ENCODE measurements around the gene SELENOW. TPM values are rescaled to one million over a fixed set of nuclear protein-coding genes. Genes with fewer than 3 reads are reported as not detected.

Gene SELENOW
- total RNA-seq = 100 to 1,000 TPM; 474 to 751 (median 653) TPM

- intact Hi-C loops (cut with DNase I; ENCODE audit: low total_unique reads) (no loop called here), in situ Hi-C loops (cut with MboI; ENCODE audit: low pct_ligation_motif_present in 1 of 4, low pct_unique_long_range_greater_than_20kb in 1 of 4, low sequenced_read_pairs in 3 of 4) (no loop called here)
- H3K4me1 ChIP-seq = peaks cover 14 to 58% (median 40%) of the 10 kb centered on the region in 4 donors
These were observed at the start of gene SELENOW for GRCh38 chr19:47778049-47778953. TSS of gene SELENOW (plus strand) at chr19:47778703. CDS start at chr19:47778786, 83 bp downstream.

GRCh38 chr19:47729468-47729798 lies 49.1 kb upstream of the SELENOW start:
- DNase-seq = peak; percentile 45
- WGBS, 2 donors (ENCODE audit: low coverage in 1 of 2) = 12% methylated on average over 9 of the region's 9 CpGs; no CpG with 5 or more reads in 1 of the 2 donors
- in situ Hi-C loops (cut with MboI; ENCODE audit: low pct_ligation_motif_present in 1 of 4, low pct_unique_long_range_greater_than_20kb in 1 of 4, low sequenced_read_pairs in 3 of 4) = no loop called here

More at GRCh38 chr19:47778049-47778953, at the start of gene SELENOW:
- H3K27ac ChIP-seq = peak within 1 kb of the TSS; percentile 95 to 99 (median 96)
- no peaks in the 10 kb centered on the region for H3K9me3 ChIP-seq
- no peaks in the 10 kb centered on the region for H3K27me3 ChIP-seq
- peaks cover 0 to 11% (median 0%) of the 10 kb centered on the region in 4 donors for H3K36me3 ChIP-seq
- peak within 1 kb of the TSS; percentile 76 to 95 (median 88) for H3K4me3 ChIP-seq
- 1% methylated on average over 53 of the region's 65 CpGs; no CpG with 5 or more reads in 1 of the 2 donors for WGBS, 2 donors (ENCODE audit: low coverage in 1 of 2)
- TF ChIP-seq, protein P1, sequence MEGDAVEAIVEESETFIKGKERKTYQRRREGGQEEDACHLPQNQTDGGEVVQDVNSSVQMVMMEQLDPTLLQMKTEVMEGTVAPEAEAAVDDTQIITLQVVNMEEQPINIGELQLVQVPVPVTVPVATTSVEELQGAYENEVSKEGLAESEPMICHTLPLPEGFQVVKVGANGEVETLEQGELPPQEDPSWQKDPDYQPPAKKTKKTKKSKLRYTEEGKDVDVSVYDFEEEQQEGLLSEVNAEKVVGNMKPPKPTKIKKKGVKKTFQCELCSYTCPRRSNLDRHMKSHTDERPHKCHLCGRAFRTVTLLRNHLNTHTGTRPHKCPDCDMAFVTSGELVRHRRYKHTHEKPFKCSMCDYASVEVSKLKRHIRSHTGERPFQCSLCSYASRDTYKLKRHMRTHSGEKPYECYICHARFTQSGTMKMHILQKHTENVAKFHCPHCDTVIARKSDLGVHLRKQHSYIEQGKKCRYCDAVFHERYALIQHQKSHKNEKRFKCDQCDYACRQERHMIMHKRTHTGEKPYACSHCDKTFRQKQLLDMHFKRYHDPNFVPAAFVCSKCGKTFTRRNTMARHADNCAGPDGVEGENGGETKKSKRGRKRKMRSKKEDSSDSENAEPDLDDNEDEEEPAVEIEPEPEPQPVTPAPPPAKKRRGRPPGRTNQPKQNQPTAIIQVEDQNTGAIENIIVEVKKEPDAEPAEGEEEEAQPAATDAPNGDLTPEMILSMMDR (IDR thresholded peaks at IDR 0.05) = peak in 1 of 5 experiments; percentile 8
- TF ChIP-seq POLR2A (IDR thresholded peaks at IDR 0.05) (peak; percentile 97), POLR2AphosphoS5 (IDR thresholded peaks at IDR 0.05) (peak; percentile 98 to 99 (median 99)), EP300 (IDR thresholded peaks at IDR 0.05; ENCODE audit: low read depth) (no peak)
- peak; percentile 88 for DNase-seq

GRCh38 chr19:47729799-47730520 lies 48.5 kb upstream of the SELENOW start:
- no peaks in the 10 kb centered on the region for H3K9me3 ChIP-seq
- peak; percentile 39 for DNase-seq
- intact Hi-C loops (cut with DNase I; ENCODE audit: low total_unique reads) = no loop called here
- H3K27me3 ChIP-seq = peaks cover 21% of the 10 kb centered on the region
- 22 to 46% methylated on average over 4 to 30 of the region's 30 CpGs for whole genome bisulfite sequencing, 2 donors (ENCODE audit: low coverage in 1 of 2)
- in situ Hi-C loops (cut with MboI; ENCODE audit: low pct_ligation_motif_present in 1 of 4, low pct_unique_long_range_greater_than_20kb in 1 of 4, low sequenced_read_pairs in 3 of 4) = no loop called here
- TF ChIP-seq, protein P1 (IDR thresholded peaks at IDR 0.05) = no peak
- no peak for TF ChIP-seq POLR2A (IDR thresholded peaks at IDR 0.05)
- no peak for TF ChIP-seq POLR2AphosphoS5 (IDR thresholded peaks at IDR 0.05)
- TF ChIP-seq EP300 (IDR thresholded peaks at IDR 0.05; ENCODE audit: low read depth) = no peak
- H3K36me3 ChIP-seq = peaks cover 0 to 3% (median 0%) of the 10 kb centered on the region in 4 donors
- peaks cover 18 to 31% (median 19%) of the 10 kb centered on the region in 4 donors for H3K4me1 ChIP-seq
- H3K27ac ChIP-seq = peak overlapping the region; percentile 72 to 90 (median 78)
- no peak overlapping the region for H3K4me3 ChIP-seq

More at GRCh38 chr19:47729468-47729798, 49.1 kb upstream of the SELENOW start:
- Histone ChIP-seq H3K9me3 (no peaks in the 10 kb centered on the region), H3K36me3 (peaks cover 0 to 3% (median 0%) of the 10 kb centered on the region in 4 donors), H3K4me1 (peaks cover 18 to 31% (median 20%) of the 10 kb centered on the region in 4 donors), H3K27me3 (peaks cover 21% of the 10 kb centered on the region), H3K4me3 (no peak overlapping the region), H3K27ac (peak overlapping the region; percentile 72 to 90 (median 78))
- intact Hi-C loops (cut with DNase I; ENCODE audit: low total_unique reads) = no loop called here
- TF ChIP-seq POLR2AphosphoS5 (IDR thresholded peaks at IDR 0.05) = no peak
- TF ChIP-seq, protein P1 (IDR thresholded peaks at IDR 0.05) = no peak
- no peak for TF ChIP-seq EP300 (IDR thresholded peaks at IDR 0.05; ENCODE audit: low read depth)
- no peak for TF ChIP-seq POLR2A (IDR thresholded peaks at IDR 0.05)

- intact Hi-C loops (cut with DNase I; ENCODE audit: low total_unique reads) = no loop called here
- DNase-seq = no peak
These were observed 48.0 kb upstream of the SELENOW start for GRCh38 chr19:47730521-47730889.

More at GRCh38 chr19:47730521-47730889, 48.0 kb upstream of the SELENOW start:
- no peaks in the 10 kb centered on the region for H3K9me3 ChIP-seq
- peaks cover 0 to 3% (median 0%) of the 10 kb centered on the region in 4 donors for H3K36me3 ChIP-seq
- TF ChIP-seq EP300 (IDR thresholded peaks at IDR 0.05; ENCODE audit: low read depth) (no peak), POLR2A (IDR thresholded peaks at IDR 0.05) (no peak), POLR2AphosphoS5 (IDR thresholded peaks at IDR 0.05) (no peak)
- TF ChIP-seq, protein P1 (IDR thresholded peaks at IDR 0.05) = no peak
- 77 to 100% methylated on average over 1 to 8 of the region's 8 CpGs for WGBS, 2 donors (ENCODE audit: low coverage in 1 of 2)
- peaks cover 18 to 31% (median 19%) of the 10 kb centered on the region in 4 donors for H3K4me1 ChIP-seq
- in situ Hi-C loops (cut with MboI; ENCODE audit: low pct_ligation_motif_present in 1 of 4, low pct_unique_long_range_greater_than_20kb in 1 of 4, low sequenced_read_pairs in 3 of 4) = no loop called here
- H3K27ac ChIP-seq = peak overlapping the region; percentile 72 to 90 (median 78)
- H3K27me3 ChIP-seq = peaks cover 21% of the 10 kb centered on the region
- no peak overlapping the region for H3K4me3 ChIP-seq

Data from transverse colon (tissue), 4 donors.